ENCODE measurements around the gene VAPB. TPM values are rescaled to one million over a fixed set of nuclear protein-coding genes. Genes with fewer than 3 reads are reported as not detected.

The VAPB gene
- total RNA-seq, 1 experiment from 2014 or later: 46.6 TPM

GRCh38 chr20:58434326-58434725 lies 45.3 kb downstream of the VAPB start:
- POLR2A ChIA-PET: interaction anchor here (1.0 kb wide), 1 partner anchor 409 kb away, joined by 3 read pairs; no protein-coding TSS in a partner anchor
- Mint-ChIP-seq H3K4me1 (peaks cover 54% of the 10 kb centered on the region), H3K27ac (no peak overlapping the region), H3K27me3 (ENCODE audit: low read depth) (no peaks in the 10 kb centered on the region), H3K36me3 (peaks cover 22% of the 10 kb centered on the region), H3K4me3 (no peak overlapping the region), H3K9me3 (no peaks in the 10 kb centered on the region)
- TF ChIP-seq ZNF671 (CRISPR knock-in tag; IDR thresholded peaks at IDR 0.05) (no peak), ZBTB21 (CRISPR knock-in tag; IDR thresholded peaks at IDR 0.05; ENCODE audit: borderline replicate concordance) (no peak), ZNF416 (CRISPR knock-in tag; IDR thresholded peaks at IDR 0.05) (no peak), NFYB (CRISPR knock-in tag; conservative IDR thresholded peaks at IDR 0.05; ENCODE audit: low read depth) (no peak), ATF3 (CRISPR knock-in tag; conservative IDR thresholded peaks at IDR 0.05) (no peak), ZNF423 (CRISPR knock-in tag; IDR thresholded peaks at IDR 0.05) (no peak), SMAD3 (CRISPR knock-in tag; IDR thresholded peaks at IDR 0.05; ENCODE audit: borderline replicate concordance) (no peak), TEAD4 (CRISPR knock-in tag; IDR thresholded peaks at IDR 0.05) (no peak), ZSCAN18 (CRISPR knock-in tag; IDR thresholded peaks at IDR 0.05) (no peak), OVOL2 (CRISPR knock-in tag; IDR thresholded peaks at IDR 0.05; ENCODE audit: borderline replicate concordance) (no peak), STAT6 (CRISPR knock-in tag; conservative IDR thresholded peaks at IDR 0.05; ENCODE audit: low read depth) (no peak), ZNF512 (CRISPR knock-in tag; IDR thresholded peaks at IDR 0.05; ENCODE audit: borderline replicate concordance) (no peak), MXD4 (CRISPR knock-in tag; IDR thresholded peaks at IDR 0.05; ENCODE audit: borderline replicate concordance) (no peak), KAT7 (CRISPR knock-in tag; IDR thresholded peaks at IDR 0.05; ENCODE audit: borderline replicate concordance) (no peak)
- TF ChIP-seq, protein P1, sequence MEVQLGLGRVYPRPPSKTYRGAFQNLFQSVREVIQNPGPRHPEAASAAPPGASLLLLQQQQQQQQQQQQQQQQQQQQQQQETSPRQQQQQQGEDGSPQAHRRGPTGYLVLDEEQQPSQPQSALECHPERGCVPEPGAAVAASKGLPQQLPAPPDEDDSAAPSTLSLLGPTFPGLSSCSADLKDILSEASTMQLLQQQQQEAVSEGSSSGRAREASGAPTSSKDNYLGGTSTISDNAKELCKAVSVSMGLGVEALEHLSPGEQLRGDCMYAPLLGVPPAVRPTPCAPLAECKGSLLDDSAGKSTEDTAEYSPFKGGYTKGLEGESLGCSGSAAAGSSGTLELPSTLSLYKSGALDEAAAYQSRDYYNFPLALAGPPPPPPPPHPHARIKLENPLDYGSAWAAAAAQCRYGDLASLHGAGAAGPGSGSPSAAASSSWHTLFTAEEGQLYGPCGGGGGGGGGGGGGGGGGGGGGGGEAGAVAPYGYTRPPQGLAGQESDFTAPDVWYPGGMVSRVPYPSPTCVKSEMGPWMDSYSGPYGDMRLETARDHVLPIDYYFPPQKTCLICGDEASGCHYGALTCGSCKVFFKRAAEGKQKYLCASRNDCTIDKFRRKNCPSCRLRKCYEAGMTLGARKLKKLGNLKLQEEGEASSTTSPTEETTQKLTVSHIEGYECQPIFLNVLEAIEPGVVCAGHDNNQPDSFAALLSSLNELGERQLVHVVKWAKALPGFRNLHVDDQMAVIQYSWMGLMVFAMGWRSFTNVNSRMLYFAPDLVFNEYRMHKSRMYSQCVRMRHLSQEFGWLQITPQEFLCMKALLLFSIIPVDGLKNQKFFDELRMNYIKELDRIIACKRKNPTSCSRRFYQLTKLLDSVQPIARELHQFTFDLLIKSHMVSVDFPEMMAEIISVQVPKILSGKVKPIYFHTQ (CRISPR knock-in tag; IDR thresholded peaks at IDR 0.05): no peak
- TF ChIP-seq, protein P2, sequence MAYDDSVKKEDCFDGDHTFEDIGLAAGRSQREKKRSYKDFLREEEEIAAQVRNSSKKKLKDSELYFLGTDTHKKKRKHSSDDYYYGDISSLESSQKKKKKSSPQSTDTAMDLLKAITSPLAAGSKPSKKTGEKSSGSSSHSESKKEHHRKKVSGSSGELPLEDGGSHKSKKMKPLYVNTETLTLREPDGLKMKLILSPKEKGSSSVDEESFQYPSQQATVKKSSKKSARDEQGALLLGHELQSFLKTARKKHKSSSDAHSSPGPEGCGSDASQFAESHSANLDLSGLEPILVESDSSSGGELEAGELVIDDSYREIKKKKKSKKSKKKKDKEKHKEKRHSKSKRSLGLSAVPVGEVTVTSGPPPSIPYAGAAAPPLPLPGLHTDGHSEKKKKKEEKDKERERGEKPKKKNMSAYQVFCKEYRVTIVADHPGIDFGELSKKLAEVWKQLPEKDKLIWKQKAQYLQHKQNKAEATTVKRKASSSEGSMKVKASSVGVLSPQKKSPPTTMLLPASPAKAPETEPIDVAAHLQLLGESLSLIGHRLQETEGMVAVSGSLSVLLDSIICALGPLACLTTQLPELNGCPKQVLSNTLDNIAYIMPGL (CRISPR knock-in tag; IDR thresholded peaks at IDR 0.05): no peak
- CTCF ChIA-PET: interaction anchor here (0.6 kb wide), 1 partner anchor 124 kb away, joined by 3 read pairs; no protein-coding TSS in a partner anchor
- DNase-seq (ENCODE audit: low spot score) (no peak), ATAC-seq (no peak)

Measured in WTC11 (cell line).